HEK293 (cell line): ENCODE measurements around the gene KCNAB1.

Experiments used
- CTCF ChIA-PET: fragments of 350-600 bp; formaldehyde crosslinking; extraction: SDS; loops from one replicate; lab custom pipeline; 2021; ENCODE audit warnings: antibody characterized with exemption; lab: Yijun Ruan, JAX
- POLR2A ChIA-PET: fragments of 300-600 bp; formaldehyde crosslinking; extraction: SDS; loops from one replicate; lab custom pipeline; 2020; ENCODE audit warnings: antibody characterized with exemption, inconsistent platforms; lab: Yijun Ruan, JAX
- H3K27ac ChIP-seq: fragments of 200-500 bp; sonication (Bioruptor generic); 2 replicates; pipeline ENCODE4 v1.5.1; 2014; ENCODE audit warnings: low read depth, low read length, control low read depth, inconsistent platforms; ENCODE audit errors: extremely low read depth
- H3K36me3 ChIP-seq, 2 experiments: fragments of 200-500 bp in 1 of 2; sonication (Bioruptor generic) in 1 of 2; 1 replicate in 1 of 2; 2 replicates in 1 of 2; pipeline ENCODE4 v1.5.1; 2014 to 2017; ENCODE audit warnings: inconsistent platforms in 2 of 2, low read length in 2 of 2; ENCODE audit not compliant: control insufficient read depth in 2 of 2, insufficient read depth in 1 of 2
- H3K4me1 ChIP-seq: fragments of 200-500 bp; sonication (Bioruptor generic); 2 replicates; pipeline ENCODE4 v1.5.1; 2014; ENCODE audit warnings: mild to moderate bottlenecking, low read length, inconsistent platforms; ENCODE audit not compliant: control insufficient read depth, insufficient read depth
- H3K4me3 ChIP-seq: 2 replicates; pipeline ENCODE4 v1.5.1; 2011; ENCODE audit warnings: low read depth, mild to moderate bottlenecking, control low read depth, low read length, moderate library complexity
- H3K9me3 ChIP-seq: fragments of 200-500 bp; sonication (Bioruptor generic); 2 replicates; pipeline ENCODE4 v1.5.1; 2014; ENCODE audit warnings: low read depth, low read length, inconsistent platforms; ENCODE audit not compliant: control insufficient read depth, insufficient read depth
- HOXA7 ChIP-seq: sonication (generic); formaldehyde crosslinking; IDR thresholded peaks from 2 replicates; pipeline ENCODE4 v1.8.1; 2022; ENCODE audit warnings: missing genetic modification reagents, borderline replicate concordance
- IKZF3 ChIP-seq: fragments of 450-650 bp; IDR thresholded peaks from 2 replicates; pipeline ENCODE4 v1.5.0; 2018; ENCODE audit warnings: missing biosample characterization, mild to moderate bottlenecking, missing genetic modification characterization, moderate library complexity
- KLF16 ChIP-seq: fragments of 450-650 bp; formaldehyde crosslinking; IDR thresholded peaks from 2 replicates; pipeline ENCODE4 v1.5.1; 2017; ENCODE audit warnings: missing biosample characterization, missing genetic modification characterization
- KLF7 ChIP-seq: fragments of 450-650 bp; formaldehyde crosslinking; IDR thresholded peaks from 2 replicates; pipeline ENCODE4 v1.5.1; 2016; ENCODE audit warnings: missing biosample characterization, missing genetic modification characterization, borderline replicate concordance
- MEIS1 ChIP-seq: sonication (generic); formaldehyde crosslinking; IDR thresholded peaks from 2 replicates; pipeline ENCODE4 v1.8.1; 2022; ENCODE audit warnings: missing genetic modification reagents, mild to moderate bottlenecking, borderline replicate concordance
- MZF1 ChIP-seq: fragments of 450-650 bp; formaldehyde crosslinking; IDR thresholded peaks from 2 replicates; pipeline ENCODE4 v1.5.1; 2017; ENCODE audit warnings: missing biosample characterization, missing genetic modification characterization, borderline replicate concordance
- OVOL3 ChIP-seq: fragments of 450-650 bp; formaldehyde crosslinking; IDR thresholded peaks from 2 replicates; pipeline ENCODE4 v1.5.1; 2016; ENCODE audit warnings: missing biosample characterization, missing genetic modification characterization
- RBAK ChIP-seq: fragments of 450-650 bp; formaldehyde crosslinking; IDR thresholded peaks from 2 replicates; pipeline ENCODE4 v1.5.1; 2016; ENCODE audit warnings: missing biosample characterization, missing genetic modification characterization
- REPIN1 ChIP-seq: fragments of 450-650 bp; formaldehyde crosslinking; IDR thresholded peaks from 2 replicates; pipeline ENCODE4 v1.5.1; 2017; ENCODE audit warnings: missing biosample characterization, missing genetic modification characterization, low read depth
- SP3 ChIP-seq: fragments of 450-650 bp; formaldehyde crosslinking; IDR thresholded peaks from 2 replicates; pipeline ENCODE4 v1.5.1; 2016; ENCODE audit warnings: missing biosample characterization, missing genetic modification characterization
- ZFP37 ChIP-seq: fragments of 450-650 bp; formaldehyde crosslinking; IDR thresholded peaks from 2 replicates; pipeline ENCODE4 v1.5.1; 2016; ENCODE audit warnings: missing biosample characterization, missing genetic modification characterization
- ZNF132 ChIP-seq: fragments of 450-650 bp; formaldehyde crosslinking; IDR thresholded peaks from 2 replicates; pipeline ENCODE4 v1.5.1; 2017; ENCODE audit warnings: missing biosample characterization, missing genetic modification characterization, borderline replicate concordance
- ZNF214 ChIP-seq: fragments of 450-650 bp; formaldehyde crosslinking; IDR thresholded peaks from 2 replicates; pipeline ENCODE4 v1.5.1; 2017; ENCODE audit warnings: missing biosample characterization, mild to moderate bottlenecking, missing genetic modification characterization, borderline replicate concordance
- ZNF335 ChIP-seq: fragments of 450-650 bp; formaldehyde crosslinking; conservative IDR thresholded peaks from 2 replicates; pipeline ENCODE4 v1.5.1; 2016; ENCODE audit warnings: missing biosample characterization, missing genetic modification characterization
- ZNF404 ChIP-seq: fragments of 450-650 bp; formaldehyde crosslinking; IDR thresholded peaks from 2 replicates; pipeline ENCODE4 v1.5.1; 2017; ENCODE audit warnings: missing biosample characterization, missing genetic modification characterization
- ZNF473 ChIP-seq: fragments of 450-650 bp; formaldehyde crosslinking; IDR thresholded peaks from 2 replicates; pipeline ENCODE4 v1.5.1; 2017; ENCODE audit warnings: missing biosample characterization, missing genetic modification characterization
- ZNF521 ChIP-seq: fragments of 450-650 bp; formaldehyde crosslinking; IDR thresholded peaks from 2 replicates; pipeline ENCODE4 v1.5.1; 2017; ENCODE audit warnings: missing biosample characterization, mild to moderate bottlenecking, missing genetic modification characterization
- ZNF530 ChIP-seq: fragments of 450-650 bp; formaldehyde crosslinking; IDR thresholded peaks from 2 replicates; pipeline ENCODE4 v1.5.1; 2016; ENCODE audit warnings: low read depth, missing biosample characterization, missing genetic modification characterization
- ZNF561 ChIP-seq: fragments of 450-650 bp; IDR thresholded peaks from 2 replicates; pipeline ENCODE4 v1.5.1; 2018; ENCODE audit warnings: missing biosample characterization, missing genetic modification characterization, borderline replicate concordance
- ZNF580 ChIP-seq: fragments of 450-650 bp; formaldehyde crosslinking; IDR thresholded peaks from 2 replicates; pipeline ENCODE4 v1.5.1; 2016; ENCODE audit warnings: missing biosample characterization, missing genetic modification characterization
- ZNF664 ChIP-seq: fragments of 450-650 bp; formaldehyde crosslinking; IDR thresholded peaks from 2 replicates; pipeline ENCODE4 v1.5.1; 2016; ENCODE audit warnings: missing biosample characterization, missing genetic modification characterization
- ZNF707 ChIP-seq: fragments of 450-650 bp; formaldehyde crosslinking; IDR thresholded peaks from 2 replicates; pipeline ENCODE4 v1.5.1; 2016; ENCODE audit warnings: missing biosample characterization, missing genetic modification characterization
- ZNF747 ChIP-seq: fragments of 450-650 bp; formaldehyde crosslinking; IDR thresholded peaks from 2 replicates; pipeline ENCODE4 v1.5.1; 2016; ENCODE audit warnings: missing biosample characterization, missing genetic modification characterization
- ZNF76 ChIP-seq: fragments of 450-650 bp; formaldehyde crosslinking; IDR thresholded peaks from 2 replicates; pipeline ENCODE4; 2016; ENCODE audit warnings: low read depth, missing biosample characterization, missing genetic modification characterization, borderline replicate concordance
- ZNF791 ChIP-seq: fragments of 450-650 bp; formaldehyde crosslinking; IDR thresholded peaks from 2 replicates; pipeline ENCODE4 v1.5.1; 2016; ENCODE audit warnings: missing biosample characterization, missing genetic modification characterization
- TF ChIP-seq, protein P1 (sequence below): fragments of 450-650 bp; formaldehyde crosslinking; IDR thresholded peaks from 2 replicates; pipeline ENCODE4 v1.5.1; 2016; ENCODE audit warnings: missing biosample characterization, missing genetic modification characterization
- TF ChIP-seq, protein P2 (sequence below): fragments of 450-650 bp; formaldehyde crosslinking; IDR thresholded peaks from 2 replicates; pipeline ENCODE4; 2016; ENCODE audit warnings: missing biosample characterization, missing genetic modification characterization
- TF ChIP-seq, protein P3 (sequence below): fragments of 450-650 bp; formaldehyde crosslinking; IDR thresholded peaks from 2 replicates; pipeline ENCODE4 v1.5.1; 2017; ENCODE audit warnings: missing biosample characterization, missing genetic modification characterization
- TF ChIP-seq, protein P4 (sequence below): fragments of 450-650 bp; formaldehyde crosslinking; IDR thresholded peaks from 2 replicates; pipeline ENCODE4 v1.5.1; 2016; ENCODE audit warnings: missing biosample characterization, missing genetic modification characterization

The KCNAB1 gene

GRCh38 chr3:156581033-156581432, 460.7 kb downstream of the KCNAB1 start (continued):
- TF ChIP-seq, protein P1, sequence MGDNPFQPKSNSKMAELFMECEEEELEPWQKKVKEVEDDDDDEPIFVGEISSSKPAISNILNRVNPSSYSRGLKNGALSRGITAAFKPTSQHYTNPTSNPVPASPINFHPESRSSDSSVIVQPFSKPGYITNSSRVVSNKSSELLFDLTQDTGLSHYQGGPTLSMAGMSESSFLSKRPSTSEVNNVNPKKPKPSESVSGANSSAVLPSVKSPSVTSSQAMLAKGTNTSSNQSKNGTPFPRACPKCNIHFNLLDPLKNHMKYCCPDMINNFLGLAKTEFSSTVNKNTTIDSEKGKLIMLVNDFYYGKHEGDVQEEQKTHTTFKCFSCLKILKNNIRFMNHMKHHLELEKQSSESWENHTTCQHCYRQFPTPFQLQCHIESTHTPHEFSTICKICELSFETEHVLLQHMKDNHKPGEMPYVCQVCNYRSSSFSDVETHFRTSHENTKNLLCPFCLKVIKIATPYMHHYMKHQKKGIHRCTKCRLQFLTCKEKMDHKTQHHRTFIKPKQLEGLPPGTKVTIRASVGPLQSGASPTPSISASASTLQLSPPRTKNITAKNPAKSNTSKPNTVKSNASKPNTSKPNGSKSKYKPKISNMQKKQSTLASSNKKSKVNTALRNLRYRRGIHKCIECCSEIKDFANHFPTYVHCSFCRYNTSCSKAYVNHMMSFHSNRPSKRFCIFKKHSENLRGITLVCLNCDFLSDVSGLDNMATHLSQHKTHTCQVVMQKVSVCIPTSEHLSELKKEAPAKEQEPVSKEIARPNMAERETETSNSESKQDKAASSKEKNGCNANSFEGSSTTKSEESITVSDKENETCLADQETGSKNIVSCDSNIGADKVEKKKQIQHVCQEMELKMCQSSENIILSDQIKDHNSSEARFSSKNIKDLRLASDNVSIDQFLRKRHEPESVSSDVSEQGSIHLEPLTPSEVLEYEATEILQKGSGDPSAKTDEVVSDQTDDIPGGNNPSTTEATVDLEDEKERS (tag by site-specific recombination): no peak
- no peak for TF ChIP-seq KLF7 (tag by site-specific recombination)

- no peak overlapping the region for H3K27ac ChIP-seq
- POLR2A ChIA-PET: no interaction called here
- no peaks in the 10 kb centered on the region for H3K9me3 ChIP-seq
- TF ChIP-seq SP3: no peak
- no peak for TF ChIP-seq RBAK
- TF ChIP-seq ZNF707 (tag by site-specific recombination): no peak
- TF ChIP-seq ZNF580 (tag by site-specific recombination): no peak
- TF ChIP-seq REPIN1 (tag by site-specific recombination): no peak
- no peak for TF ChIP-seq KLF16 (tag by site-specific recombination)
- TF ChIP-seq MZF1 (tag by site-specific recombination): no peak
- no peak for TF ChIP-seq ZNF335 (tag by site-specific recombination)
- no peak for TF ChIP-seq ZNF747
- no peak for TF ChIP-seq ZNF561
- no peak for TF ChIP-seq IKZF3 (tag by site-specific recombination)
- TF ChIP-seq ZNF473: no peak
- TF ChIP-seq, protein P2, sequence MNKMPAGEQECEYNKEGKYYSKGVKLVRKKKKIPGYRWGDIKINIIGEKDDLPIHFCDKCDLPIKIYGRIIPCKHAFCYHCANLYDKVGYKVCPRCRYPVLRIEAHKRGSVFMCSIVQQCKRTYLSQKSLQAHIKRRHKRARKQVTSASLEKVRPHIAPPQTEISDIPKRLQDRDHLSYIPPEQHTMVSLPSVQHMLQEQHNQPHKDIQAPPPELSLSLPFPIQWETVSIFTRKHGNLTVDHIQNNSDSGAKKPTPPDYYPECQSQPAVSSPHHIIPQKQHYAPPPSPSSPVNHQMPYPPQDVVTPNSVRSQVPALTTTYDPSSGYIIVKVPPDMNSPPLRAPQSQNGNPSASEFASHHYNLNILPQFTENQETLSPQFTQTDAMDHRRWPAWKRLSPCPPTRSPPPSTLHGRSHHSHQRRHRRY: no peak
- TF ChIP-seq ZNF404 (tag by site-specific recombination): no peak
- TF ChIP-seq, protein P3, sequence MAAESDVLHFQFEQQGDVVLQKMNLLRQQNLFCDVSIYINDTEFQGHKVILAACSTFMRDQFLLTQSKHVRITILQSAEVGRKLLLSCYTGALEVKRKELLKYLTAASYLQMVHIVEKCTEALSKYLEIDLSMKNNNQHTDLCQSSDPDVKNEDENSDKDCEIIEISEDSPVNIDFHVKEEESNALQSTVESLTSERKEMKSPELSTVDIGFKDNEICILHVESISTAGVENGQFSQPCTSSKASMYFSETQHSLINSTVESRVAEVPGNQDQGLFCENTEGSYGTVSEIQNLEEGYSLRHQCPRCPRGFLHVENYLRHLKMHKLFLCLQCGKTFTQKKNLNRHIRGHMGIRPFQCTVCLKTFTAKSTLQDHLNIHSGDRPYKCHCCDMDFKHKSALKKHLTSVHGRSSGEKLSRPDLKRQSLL (tag by site-specific recombination): no peak
- no peak for TF ChIP-seq MEIS1 (CRISPR knock-in tag)
- no peak for TF ChIP-seq ZNF214
- H3K4me1 ChIP-seq: no peaks in the 10 kb centered on the region
- H3K36me3 ChIP-seq: no peaks in the 10 kb centered on the region
- CTCF ChIA-PET: no interaction called here
- H3K4me3 ChIP-seq: no peak overlapping the region
Measured at GRCh38 chr3:156581954-156582353, 461.6 kb downstream of the KCNAB1 start.

DNA sequence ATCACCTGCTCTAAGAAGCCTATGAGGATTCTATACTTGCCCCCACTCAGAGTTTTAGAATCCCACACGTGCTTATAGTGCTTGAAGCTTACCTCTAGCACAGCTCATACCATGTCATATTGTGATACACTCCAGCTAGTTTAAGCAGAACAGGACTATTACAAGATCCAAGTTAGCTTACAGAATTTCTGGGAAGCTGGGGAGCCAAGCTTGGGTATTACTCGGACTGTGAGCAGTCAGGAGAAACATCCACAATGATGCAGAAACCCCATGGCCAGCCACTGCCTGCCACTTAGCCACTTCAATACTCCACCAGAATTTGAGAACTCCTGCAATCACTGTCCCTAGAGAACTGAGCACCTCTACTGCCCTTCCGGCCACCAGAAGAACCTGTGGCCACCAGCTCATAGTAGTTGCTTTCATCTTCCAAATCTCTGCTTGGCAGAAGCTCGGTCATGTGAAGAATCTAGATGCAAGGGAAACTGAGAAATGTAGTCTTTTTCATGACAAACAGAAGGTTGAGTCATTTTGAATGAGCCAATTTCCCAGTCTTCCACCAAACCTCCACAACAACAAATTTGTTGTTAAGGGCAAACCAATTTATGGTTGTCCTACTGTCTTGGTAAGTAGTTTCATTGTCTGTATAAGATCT, 462.3 kb downstream of the KCNAB1 start:
- POLR2A ChIA-PET: no interaction called here
- H3K9me3 ChIP-seq: no peaks in the 10 kb centered on the region
- H3K4me1 ChIP-seq: no peaks in the 10 kb centered on the region
- H3K36me3 ChIP-seq: no peaks in the 10 kb centered on the region
- H3K4me3 ChIP-seq: no peak overlapping the region
- CTCF ChIA-PET: no interaction called here
- H3K27ac ChIP-seq: no peak overlapping the region
- TF ChIP-seq ZNF580 (tag by site-specific recombination) (no peak), ZNF664 (no peak), HOXA7 (no peak), ZNF76 (tag by site-specific recombination) (no peak), ZNF530 (tag by site-specific recombination) (no peak), ZNF791 (tag by site-specific recombination) (no peak), ZFP37 (tag by site-specific recombination) (no peak), ZNF132 (tag by site-specific recombination) (no peak), ZNF521 (tag by site-specific recombination) (no peak), OVOL3 (tag by site-specific recombination) (no peak), ZNF214 (no peak)
- TF ChIP-seq, protein P4, sequence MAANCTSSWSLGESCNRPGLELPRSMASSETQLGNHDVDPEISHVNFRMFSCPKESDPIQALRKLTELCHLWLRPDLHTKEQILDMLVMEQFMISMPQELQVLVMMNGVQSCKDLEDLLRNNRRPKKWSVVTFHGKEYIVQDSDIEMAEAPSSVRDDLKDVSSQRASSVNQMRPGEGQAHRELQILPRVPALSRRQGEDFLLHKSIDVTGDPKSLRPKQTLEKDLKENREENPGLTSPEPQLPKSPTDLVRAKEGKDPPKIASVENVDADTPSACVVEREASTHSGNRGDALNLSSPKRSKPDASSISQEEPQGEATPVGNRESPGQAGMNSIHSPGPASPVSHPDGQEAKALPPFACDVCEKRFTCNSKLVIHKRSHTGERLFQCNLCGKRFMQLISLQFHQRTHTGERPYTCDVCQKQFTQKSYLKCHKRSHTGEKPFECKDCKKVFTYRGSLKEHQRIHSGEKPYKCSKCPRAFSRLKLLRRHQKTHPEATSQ (tag by site-specific recombination): no peak
